ENCODE data around the gene BBOF1. TPM values are rescaled to one million over a fixed set of nuclear protein-coding genes. Genes with fewer than 3 reads are reported as not detected.

BBOF1 gene
- total and polyA plus RNA-seq, 2 donors (not counting 1 experiment from before 2014, with no cell fraction given): 0.49 to 2.6 TPM

Small RNA genes lying within 50 kb of the gene (small RNA-seq; reads per million reads assigned to genes)
- not detected for gene AC005480.2 (ENCODE audit: insufficient read length, low read depth, low replicate concordance)

Other genes with a start within 250 kb of the BBOF1 start
- gene PTGR2, start 167.5 kb upstream of the BBOF1 start, total RNA-seq: 4.2 and 4.5 TPM in 2 replicates
- 1.2 and 1.4 TPM in 2 replicates for gene PTGR2, start 167.5 kb upstream of the BBOF1 start, polyA plus RNA-seq
- gene ZNF410, start 132.5 kb upstream of the BBOF1 start, total RNA-seq: 58.3 and 69.0 TPM in 2 replicates
- 18.9 and 26.2 TPM in 2 replicates for gene ZNF410, start 132.5 kb upstream of the BBOF1 start, polyA plus RNA-seq
- 5.9 and 6.4 TPM in 2 replicates for gene FAM161B, start 69.3 kb upstream of the BBOF1 start, total RNA-seq
- 1.6 and 1.7 TPM in 2 replicates for gene FAM161B, start 69.3 kb upstream of the BBOF1 start, polyA plus RNA-seq
- 34.1 and 38.2 TPM in 2 replicates for gene COQ6, start 69.0 kb upstream of the BBOF1 start, total RNA-seq
- 38.0 and 38.4 TPM in 2 replicates for gene COQ6, start 69.0 kb upstream of the BBOF1 start, polyA plus RNA-seq
- 14.7 and 15.6 TPM in 2 replicates for gene ENTPD5, start 61 bp upstream of the BBOF1 start, total RNA-seq
- gene ENTPD5, start 61 bp upstream of the BBOF1 start, polyA plus RNA-seq: 5.5 and 6.5 TPM in 2 replicates
- gene ALDH6A1, start 65.1 kb downstream of the BBOF1 start, total RNA-seq: 14.9 and 16.7 TPM in 2 replicates
- 2.8 and 3.5 TPM in 2 replicates for gene ALDH6A1, start 65.1 kb downstream of the BBOF1 start, polyA plus RNA-seq
- 13.1 and 15.5 TPM in 2 replicates for gene LIN52, start 65.6 kb downstream of the BBOF1 start, total RNA-seq
- gene LIN52, start 65.6 kb downstream of the BBOF1 start, polyA plus RNA-seq: 3.9 and 4.6 TPM in 2 replicates
- not detected in 2 replicates for gene VSX2, start 220.1 kb downstream of the BBOF1 start, total RNA-seq
- not detected in 2 replicates for gene VSX2, start 220.1 kb downstream of the BBOF1 start, polyA plus RNA-seq